Measurements from ENCODE around the gene IFITM10.

GRCh38 chr11:1735271-1735670, 15.1 kb downstream of the IFITM10 start:
- TF ChIP-seq GATA2 (IDR thresholded peaks at IDR 0.05; ENCODE audit: low read depth, low read length) (no peak), GATA3 (IDR thresholded peaks at IDR 0.05; ENCODE audit: low read depth, low read length) (no peak)
